Vagina (tissue), 2 donors: ENCODE results near the gene PSMB1. TPM values are rescaled to one million over a fixed set of nuclear protein-coding genes. Genes with fewer than 3 reads are reported as not detected.
"Not testable (repeated sequence)": the region's sequence is repeated elsewhere in the genome, so short reads cannot be mapped to it uniquely, and the experiment has no call there.

Source experiments
- DNase-seq, 2 donors: peaks; one replicate each; pipeline ENCODE4 v3.0.0-alpha.2; 2017; ENCODE audit errors: extremely low spot score in 2 of 2
- H3K27ac ChIP-seq: fragments of 200-600 bp; sonication (generic); one replicate; pipeline ENCODE4 v1.5.1; 2019
- H3K27me3 ChIP-seq: fragments of 200-600 bp; sonication (generic); one replicate; pipeline ENCODE4 v1.5.1; 2019
- H3K36me3 ChIP-seq, 2 donors: fragments of 200-600 bp; sonication (generic); one replicate each; pipeline ENCODE4 v1.5.1; 2017 to 2019
- H3K4me1 ChIP-seq: fragments of 200-600 bp; sonication (generic); one replicate; pipeline ENCODE4 v1.5.1; 2019
- H3K4me3 ChIP-seq, 2 donors: fragments of 200-600 bp; sonication (generic); 1 replicate in 1 of 2; 2 replicates in 1 of 2; pipeline ENCODE4 v1.5.1; 2016 to 2019
- H3K9me3 ChIP-seq: fragments of 200-600 bp; sonication (generic); one replicate; pipeline ENCODE4 v1.5.1; 2019
- POLR2A ChIP-seq, 2 donors: fragments of 450-650 bp; IDR thresholded peaks; one replicate each; pipeline ENCODE4 v1.6.1; 2017; ENCODE audit warnings: antibody characterized with exemption in 2 of 2, mild to moderate bottlenecking in 2 of 2, moderate library complexity in 2 of 2
- POLR2AphosphoS5 ChIP-seq, 2 donors: sonication (generic); formaldehyde crosslinking; IDR thresholded peaks; one replicate each; pipeline ENCODE4 v1.9.0; 2017; ENCODE audit warnings: antibody characterized with exemption in 2 of 2, mild to moderate bottlenecking in 2 of 2, low read depth in 1 of 2; ENCODE audit not compliant: insufficient read depth in 1 of 2
- intact Hi-C: fragments of 100-400 bp; cut with DNase I; formaldehyde crosslinking; loops from one replicate; pipeline ENCODE4 v1.15.1; 2023
- total RNA-seq: library from RNA; depleted of rRNA; stranded (reverse); fragments of >200 nt; gene quantifications from one replicate; pipeline ENCODE4 v1.2.3, GENCODE V29; 2016
- TF ChIP-seq, protein P1 (sequence below), 3 experiments: fragments of 450-650 bp in 2 of 3; fragments of 200-600 bp in 1 of 3; sonication (generic) in 1 of 3; IDR thresholded peaks; one replicate each; pipeline ENCODE4 v1.5.1; 2017 to 2019; ENCODE audit warnings: antibody characterized with exemption in 3 of 3, mild to moderate bottlenecking in 2 of 3, moderate library complexity in 2 of 3

PSMB1 gene
- total RNA-seq, 1 donor from 2014 or later, result 92.3 TPM

DNA sequence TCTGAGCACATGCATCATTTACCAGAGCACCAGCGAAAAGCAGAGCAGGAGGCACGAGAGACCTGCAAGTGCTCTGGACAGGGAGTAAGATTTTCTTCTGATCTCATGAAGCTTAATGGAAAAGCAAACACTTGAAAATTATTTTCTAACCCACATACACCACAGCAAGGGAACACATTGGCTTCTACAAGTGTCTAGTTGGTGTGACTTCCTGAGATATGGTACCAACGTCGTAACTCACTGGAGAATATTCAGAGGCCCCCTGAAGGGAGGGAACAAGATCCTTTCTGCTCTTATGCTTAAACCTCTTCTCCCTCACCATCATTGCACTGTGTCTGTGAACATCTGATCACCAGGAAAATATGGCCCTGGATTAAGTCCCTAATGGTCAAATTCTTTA is 48.6 kb downstream of the PSMB1 start:
- intact Hi-C loops, result no loop called here

DNA sequence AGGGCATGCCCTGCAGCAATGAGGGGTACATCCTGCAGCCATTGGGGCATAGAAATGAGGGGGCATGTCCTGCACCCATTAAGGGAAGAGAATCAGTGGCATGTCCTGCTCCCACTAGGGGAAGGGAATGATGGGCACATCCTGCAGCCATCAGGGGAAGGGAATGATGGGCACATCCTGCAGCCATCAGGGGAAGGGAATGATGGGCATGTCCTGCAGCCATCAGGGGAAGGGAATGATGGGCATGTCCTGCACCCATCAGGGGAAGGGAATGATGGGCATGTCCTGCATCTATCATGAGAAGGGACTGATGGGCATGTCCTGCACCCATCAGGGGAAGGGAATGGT is 49.7 kb downstream of the PSMB1 start:
- H3K4me3 ChIP-seq, result no peak overlapping the region
- H3K9me3 ChIP-seq, result no peaks in the 10 kb centered on the region
- no peak overlapping the region for H3K27ac ChIP-seq
- intact Hi-C loops, result no loop called here
- H3K36me3 ChIP-seq, result no peaks in the 10 kb centered on the region
- H3K4me1 ChIP-seq, result no peaks in the 10 kb centered on the region
- H3K27me3 ChIP-seq, result no peaks in the 10 kb centered on the region
- TF ChIP-seq, protein P1, sequence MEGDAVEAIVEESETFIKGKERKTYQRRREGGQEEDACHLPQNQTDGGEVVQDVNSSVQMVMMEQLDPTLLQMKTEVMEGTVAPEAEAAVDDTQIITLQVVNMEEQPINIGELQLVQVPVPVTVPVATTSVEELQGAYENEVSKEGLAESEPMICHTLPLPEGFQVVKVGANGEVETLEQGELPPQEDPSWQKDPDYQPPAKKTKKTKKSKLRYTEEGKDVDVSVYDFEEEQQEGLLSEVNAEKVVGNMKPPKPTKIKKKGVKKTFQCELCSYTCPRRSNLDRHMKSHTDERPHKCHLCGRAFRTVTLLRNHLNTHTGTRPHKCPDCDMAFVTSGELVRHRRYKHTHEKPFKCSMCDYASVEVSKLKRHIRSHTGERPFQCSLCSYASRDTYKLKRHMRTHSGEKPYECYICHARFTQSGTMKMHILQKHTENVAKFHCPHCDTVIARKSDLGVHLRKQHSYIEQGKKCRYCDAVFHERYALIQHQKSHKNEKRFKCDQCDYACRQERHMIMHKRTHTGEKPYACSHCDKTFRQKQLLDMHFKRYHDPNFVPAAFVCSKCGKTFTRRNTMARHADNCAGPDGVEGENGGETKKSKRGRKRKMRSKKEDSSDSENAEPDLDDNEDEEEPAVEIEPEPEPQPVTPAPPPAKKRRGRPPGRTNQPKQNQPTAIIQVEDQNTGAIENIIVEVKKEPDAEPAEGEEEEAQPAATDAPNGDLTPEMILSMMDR (IDR thresholded peaks at IDR 0.05), result no peak
- TF ChIP-seq POLR2A (IDR thresholded peaks at IDR 0.05) (no peak), POLR2AphosphoS5 (IDR thresholded peaks at IDR 0.05; ENCODE audit: insufficient read depth in 1 of 2, low read depth in 1 of 2) (no peak)
- no peak for DNase-seq

More for the DNA sequence above, 48.6 kb downstream of the PSMB1 start:
- TF ChIP-seq POLR2AphosphoS5 (IDR thresholded peaks at IDR 0.05; ENCODE audit: insufficient read depth in 1 of 2, low read depth in 1 of 2) (no peak), POLR2A (IDR thresholded peaks at IDR 0.05) (no peak)
- TF ChIP-seq, protein P1 (IDR thresholded peaks at IDR 0.05), result no peak
- Histone ChIP-seq H3K36me3 (no peaks in the 10 kb centered on the region), H3K4me3 (no peak overlapping the region), H3K9me3 (no peaks in the 10 kb centered on the region), H3K4me1 (no peaks in the 10 kb centered on the region), H3K27ac (no peak overlapping the region), H3K27me3 (no peaks in the 10 kb centered on the region)
- DNase-seq, result no peak

DNA sequence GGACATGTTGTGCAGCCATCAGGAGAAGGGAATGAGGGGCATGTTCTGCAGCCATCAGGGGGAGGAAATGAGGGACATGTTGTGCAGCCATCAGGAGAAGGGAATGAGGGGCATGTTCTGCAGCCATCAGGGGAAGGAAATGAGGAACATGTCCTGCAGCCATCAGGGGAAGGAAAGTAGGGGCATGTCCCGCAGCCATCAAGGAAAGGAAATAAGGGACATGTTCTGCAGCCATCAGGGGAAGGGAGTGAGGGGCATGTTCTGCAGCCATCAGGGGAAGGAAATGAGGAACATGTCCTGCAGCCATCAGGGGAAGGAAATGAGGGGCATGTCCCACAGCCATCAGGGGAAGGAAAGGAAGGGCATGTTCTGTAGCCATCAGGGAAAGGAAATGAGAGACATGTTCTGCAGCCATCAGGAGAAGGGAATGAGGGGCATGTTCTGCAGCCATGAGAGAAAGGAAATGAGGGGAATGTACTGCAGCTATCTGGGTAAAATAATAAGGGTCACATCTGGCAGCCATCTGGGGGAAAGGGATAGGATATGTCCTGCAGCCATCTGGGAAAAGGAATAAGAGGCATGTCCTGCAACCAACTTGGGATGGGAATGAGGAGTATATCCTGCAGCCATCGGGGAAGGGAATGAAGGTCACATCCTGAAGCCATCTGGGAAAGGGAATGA is 50.2 kb downstream of the PSMB1 start:
- H3K27ac ChIP-seq, H3K27me3 ChIP-seq, H3K36me3 ChIP-seq, H3K4me1 ChIP-seq, intact Hi-C loops, DNase-seq, H3K9me3 ChIP-seq, H3K4me3 ChIP-seq: not testable (repeated sequence)

DNA sequence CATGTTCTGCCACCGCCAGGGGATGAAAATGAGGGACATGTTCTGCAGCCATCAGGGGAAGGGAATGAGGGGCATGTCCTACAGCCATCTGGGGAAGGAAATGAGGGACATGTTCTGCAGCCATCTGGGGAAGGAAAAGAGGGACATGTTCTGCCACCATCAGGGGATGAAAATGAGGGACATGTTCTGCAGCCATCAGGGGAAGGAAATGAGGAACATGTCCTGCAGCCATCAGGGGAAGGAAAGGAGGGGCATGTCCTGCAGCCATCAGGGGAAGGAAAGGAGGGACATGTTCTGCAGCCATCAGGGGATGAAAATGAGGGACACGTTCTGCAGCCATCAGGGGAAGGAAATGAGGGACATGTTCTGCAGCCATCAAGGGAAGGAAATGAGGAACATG is 50.8 kb downstream of the PSMB1 start:
- H3K36me3 ChIP-seq, H3K9me3 ChIP-seq, DNase-seq, H3K27ac ChIP-seq, H3K27me3 ChIP-seq, H3K4me3 ChIP-seq, H3K4me1 ChIP-seq, intact Hi-C loops: not testable (repeated sequence)

DNA sequence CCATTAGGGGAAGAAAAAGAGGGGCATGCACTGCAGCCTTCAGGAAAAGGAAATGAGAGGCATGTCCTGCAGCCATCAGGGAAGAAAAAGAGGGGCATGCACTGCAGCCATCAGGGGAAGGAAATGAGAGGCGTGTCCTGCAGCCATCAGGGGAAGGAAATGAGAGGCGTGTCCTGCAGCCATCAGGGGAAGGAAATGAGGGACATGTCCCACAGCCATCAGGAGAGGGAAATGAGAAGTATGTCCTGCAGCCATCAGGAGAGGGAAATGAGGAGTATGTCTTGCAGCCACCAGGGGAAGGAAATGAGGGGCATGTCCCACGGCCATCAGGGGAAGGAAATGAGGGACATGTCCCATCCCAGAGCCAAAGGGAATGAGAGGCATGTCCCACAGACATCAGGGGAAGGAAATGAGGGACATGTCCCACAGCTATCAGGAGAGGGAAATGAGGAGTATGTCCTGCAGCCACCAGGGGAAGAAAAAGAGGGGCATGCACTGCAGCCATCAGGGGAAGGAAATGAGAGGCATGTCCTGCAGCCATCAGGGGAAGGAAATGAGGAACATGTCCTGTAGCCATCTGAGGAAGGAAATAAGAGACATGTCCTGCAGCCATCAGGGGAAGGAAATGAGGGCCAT is 52.0 kb downstream of the PSMB1 start:
- Histone ChIP-seq H3K27ac (no peak overlapping the region), H3K27me3 (no peaks in the 10 kb centered on the region), H3K4me1 (no peaks in the 10 kb centered on the region), H3K4me3 (no peak overlapping the region), H3K36me3 (no peaks in the 10 kb centered on the region), H3K9me3 (no peaks in the 10 kb centered on the region)
- no peak for TF ChIP-seq POLR2A (IDR thresholded peaks at IDR 0.05)
- no peak for TF ChIP-seq POLR2AphosphoS5 (IDR thresholded peaks at IDR 0.05; ENCODE audit: insufficient read depth in 1 of 2, low read depth in 1 of 2)
- TF ChIP-seq, protein P1 (IDR thresholded peaks at IDR 0.05), result no peak
- no peak for DNase-seq
- intact Hi-C loops, result no loop called here

DNA sequence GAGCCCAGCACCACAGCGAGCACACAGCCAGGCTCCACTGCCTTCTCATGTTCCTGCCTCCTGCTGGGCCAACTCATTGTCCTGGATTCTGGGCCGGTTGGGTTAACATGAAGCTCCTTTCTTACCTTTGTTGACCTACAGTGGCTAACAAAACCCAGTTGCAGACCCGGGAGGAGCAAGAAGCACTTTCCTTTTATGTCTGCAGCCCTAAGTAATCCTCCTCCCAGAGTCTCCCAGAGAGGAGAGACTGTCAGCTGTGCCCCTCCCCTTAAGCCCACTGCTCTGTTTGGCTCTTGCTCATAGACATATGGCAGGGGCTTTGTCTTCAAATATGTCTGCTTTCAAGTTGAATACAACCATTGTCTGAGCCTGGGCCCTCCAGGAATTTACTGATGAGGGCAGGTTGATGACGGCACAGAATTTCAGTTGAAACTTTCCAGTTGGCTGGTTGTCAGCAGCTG is 55.2 kb downstream of the PSMB1 start:
- Histone ChIP-seq H3K9me3 (no peaks in the 10 kb centered on the region), H3K27ac (no peak overlapping the region), H3K36me3 (no peaks in the 10 kb centered on the region), H3K4me1 (no peaks in the 10 kb centered on the region), H3K27me3 (no peaks in the 10 kb centered on the region), H3K4me3 (no peak overlapping the region)
- TF ChIP-seq, protein P1 (IDR thresholded peaks at IDR 0.05), result no peak
- TF ChIP-seq POLR2AphosphoS5 (IDR thresholded peaks at IDR 0.05; ENCODE audit: insufficient read depth in 1 of 2, low read depth in 1 of 2), result no peak
- no peak for TF ChIP-seq POLR2A (IDR thresholded peaks at IDR 0.05)
- intact Hi-C loops, result no loop called here
- DNase-seq, result no peak
